Measurements from ENCODE around the gene FKBP14. TPM values are rescaled to one million over a fixed set of nuclear protein-coding genes. Genes with fewer than 3 reads are reported as not detected.

Gene FKBP14
- polyA plus RNA-seq, 1 of the 3 experiments (the other 2 are of a cell fraction): 15.7 TPM

DNA sequence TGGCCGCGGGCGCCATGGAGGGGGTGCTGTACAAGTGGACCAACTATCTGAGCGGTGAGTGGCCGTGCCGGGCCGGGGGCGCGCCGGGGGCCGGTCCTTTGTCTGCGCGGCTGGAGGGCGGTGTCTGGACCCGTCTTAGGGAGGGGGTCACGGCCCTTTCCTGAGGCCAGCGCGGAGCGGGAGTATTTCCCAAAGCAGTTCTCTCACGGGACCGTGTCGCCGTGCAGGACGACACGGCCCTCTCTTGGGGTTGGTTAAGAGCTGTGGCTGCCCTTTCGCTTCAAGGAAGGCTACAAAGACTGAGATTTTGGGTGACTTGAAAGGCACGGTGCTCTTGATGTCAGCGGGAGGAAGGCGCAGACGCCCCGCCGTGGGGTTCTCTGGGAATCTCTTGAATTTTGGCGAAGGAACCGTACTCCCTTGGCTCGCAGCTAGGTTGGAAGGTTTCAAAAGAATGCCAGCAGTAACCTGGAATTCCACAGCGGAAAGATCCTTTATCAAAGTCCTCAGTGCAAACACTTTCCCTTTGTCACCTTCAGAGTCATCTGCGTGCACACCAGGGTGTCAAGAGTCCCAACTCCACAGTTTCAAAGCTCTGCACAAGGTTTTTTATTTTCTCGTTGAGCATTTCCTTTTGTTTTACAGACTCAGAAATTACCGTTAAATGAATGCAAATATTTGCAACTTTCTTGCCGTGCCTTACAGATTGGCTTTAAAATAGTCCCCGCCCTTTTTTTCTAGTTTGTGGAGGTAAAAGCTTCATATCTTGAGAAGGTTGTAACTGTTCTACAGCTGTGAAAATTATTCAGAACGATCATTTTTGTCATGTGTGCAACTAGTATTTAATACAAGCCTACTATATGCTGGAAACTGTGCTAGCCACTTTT lies 2.5 kb upstream of the FKBP14 start:
- H3K36me3 ChIP-seq (replicated peaks in 1 of 2; ENCODE audit: control insufficient read depth in 1 of 2, insufficient read depth in 2 of 2, low read length in 1 of 2): peaks cover 0 to 6% of the 10 kb centered on the region in 2 experiments
- 0 out of 2 replicates have a peak, but pooled peaks have one; percentile 37 for TF ChIP-seq TEAD4 (IDR thresholded peaks at IDR 0.05; ENCODE audit: borderline replicate concordance, insufficient read depth)
- TF ChIP-seq MAX (IDR thresholded peaks at IDR 0.05; ENCODE audit: low read depth): peak; percentile 10; the same call in 1 of the 2 replicates
- no peak for TF ChIP-seq ELF1 (IDR thresholded peaks at IDR 0.05)
- no peak for TF ChIP-seq CTCF (IDR thresholded peaks at IDR 0.05)
- TF ChIP-seq SIN3A (IDR thresholded peaks at IDR 0.05; ENCODE audit: borderline replicate concordance, low read depth, low read length): peak; percentile 75; the same call in 1 of the 2 replicates
- peak; percentile 9 for TF ChIP-seq CHD2 (IDR thresholded peaks at IDR 0.05; ENCODE audit: low read length, partially characterized antibody)
- peak overlapping the region; percentile 79 to 96 for H3K27ac ChIP-seq (ENCODE audit: low read depth in 2 of 2, low read length in 1 of 2)
- WGBS (ENCODE audit: low lambda C conversion rate): under 1% methylated on average over 34 of the region's 42 CpGs
- H3K9me3 ChIP-seq: no peaks in the 10 kb centered on the region
- ChIA-PET CTCF (interaction anchor here (0.6 to 11.9 kb wide), 5 partner anchors 13 to 151 kb away, joined by 3 to 85 read pairs (median 6); no protein-coding TSS in a partner anchor), POLR2A (interaction anchor here (1.0 kb wide), 1 partner anchor 106 kb away, joined by 3 read pairs; the partner anchor contains the start of gene MTURN)
- H3K4me2 ChIP-seq: peak overlapping the region; percentile 86
- no peak for DNase-seq
- peaks cover 80% of the 10 kb centered on the region for H3K79me2 ChIP-seq (ENCODE audit: insufficient read depth)
- H3K9me2 ChIP-seq: no peaks in the 10 kb centered on the region
- peaks cover 10% of the 10 kb centered on the region for H3F3A ChIP-seq (replicated peaks; ENCODE audit: insufficient read depth)
- H3K27me3 ChIP-seq (ENCODE audit: insufficient read depth): no peaks in the 10 kb centered on the region
- peaks cover 19 to 48% of the 10 kb centered on the region in 2 experiments for H3K4me1 ChIP-seq (ENCODE audit: control insufficient read depth in 1 of 2, insufficient read depth in 2 of 2, low read depth in 1 of 2, low read length in 1 of 2)
- peak overlapping the region; percentile 77 for H2AFZ ChIP-seq (ENCODE audit: low read depth)
- H3K9ac ChIP-seq: peak overlapping the region; percentile 75
- peak overlapping the region; percentile 75 to 99 for H3K4me3 ChIP-seq (ENCODE audit: low read depth in 2 of 2, low read length in 1 of 2)
- H4K20me1 ChIP-seq (ENCODE audit: insufficient read depth): peaks cover 40% of the 10 kb centered on the region

- no peaks in the 10 kb centered on the region for H3K9me2 ChIP-seq
- peak within 1 kb of the TSS; percentile 92 for H2AFZ ChIP-seq (ENCODE audit: low read depth)
- CTCF ChIA-PET: interaction anchor here (1.4 to 11.9 kb wide), 5 partner anchors 14 to 150 kb away, joined by 3 to 85 read pairs (median 8); no protein-coding TSS in a partner anchor
- WGBS (ENCODE audit: low lambda C conversion rate): under 1% methylated on average over 47 of the region's 70 CpGs
- H3K36me3 ChIP-seq (replicated peaks in 1 of 2; ENCODE audit: control insufficient read depth in 1 of 2, insufficient read depth in 2 of 2, low read length in 1 of 2): peaks cover 0 to 2% of the 10 kb centered on the region in 2 experiments
- H3K4me3 ChIP-seq (ENCODE audit: low read depth in 2 of 2, low read length in 1 of 2): peak within 1 kb of the TSS; percentile 75 to 99
- H3K4me2 ChIP-seq: peak within 1 kb of the TSS; percentile 86
- no peaks in the 10 kb centered on the region for H3K9me3 ChIP-seq
- DNase-seq: peak; percentile 97
- H3K27ac ChIP-seq (ENCODE audit: low read depth in 2 of 2, low read length in 1 of 2): peak within 1 kb of the TSS; percentile 79 to 96
- H3K4me1 ChIP-seq (ENCODE audit: control insufficient read depth in 1 of 2, insufficient read depth in 2 of 2, low read depth in 1 of 2, low read length in 1 of 2): peaks cover 19 to 48% of the 10 kb centered on the region in 2 experiments
- peaks cover 80% of the 10 kb centered on the region for H3K79me2 ChIP-seq (ENCODE audit: insufficient read depth)
- peaks cover 38% of the 10 kb centered on the region for H4K20me1 ChIP-seq (ENCODE audit: insufficient read depth)
- H3K27me3 ChIP-seq (ENCODE audit: insufficient read depth): no peaks in the 10 kb centered on the region
- H3K9ac ChIP-seq: peak within 1 kb of the TSS; percentile 75
- H3F3A ChIP-seq (replicated peaks; ENCODE audit: insufficient read depth): peaks cover 8% of the 10 kb centered on the region
- POLR2A ChIA-PET: interaction anchor here (1.0 kb wide), 1 partner anchor 106 kb away, joined by 3 read pairs; the partner anchor contains the start of gene MTURN
- TF ChIP-seq GATA2 (CRISPR knock-in tag; IDR thresholded peaks at IDR 0.05) (no peak), TAF1 (IDR thresholded peaks at IDR 0.05; ENCODE audit: borderline replicate concordance, low read depth, low read length) (peak; percentile 84), FOXJ3 (CRISPR knock-in tag; IDR thresholded peaks at IDR 0.05) (0 out of 2 replicates have a peak, but pooled peaks have one; percentile 37), USF2 (IDR thresholded peaks at IDR 0.05; ENCODE audit: borderline replicate concordance, low read depth, low read length) (no peak), EZH2phosphoT487 (IDR thresholded peaks at IDR 0.05; ENCODE audit: borderline replicate concordance, low read depth) (no peak), NFIC (IDR thresholded peaks at IDR 0.05; ENCODE audit: borderline replicate concordance) (0 out of 2 replicates have a peak, but pooled peaks have one; percentile 14), RFX5 (IDR thresholded peaks at IDR 0.05; ENCODE audit: low read length) (peak; percentile 75), EP300 (IDR thresholded peaks at IDR 0.05; ENCODE audit: borderline replicate concordance in 1 of 2, low read depth in 1 of 2, low read length in 1 of 2) (peak; percentile 18 to 42; a peak in 1 of 4 replicates), TCF12 (IDR thresholded peaks at IDR 0.05) (no peak; the same call in 1 of the 2 replicates), MAX (IDR thresholded peaks at IDR 0.05; ENCODE audit: low read depth) (peak; percentile 28; the same call in 1 of the 2 replicates), FOXM1 (IDR thresholded peaks at IDR 0.05; ENCODE audit: low read depth) (no peak), MXI1 (IDR thresholded peaks at IDR 0.05; ENCODE audit: low read depth, low read length) (peak; percentile 62; the same call in 1 of the 2 replicates), ELF1 (IDR thresholded peaks at IDR 0.05) (0 out of 2 replicates have a peak, but pooled peaks have one; percentile 18), GABPA (IDR thresholded peaks at IDR 0.05; ENCODE audit: low read depth) (peak; percentile 53), MEF2A (IDR thresholded peaks at IDR 0.05; ENCODE audit: borderline replicate concordance, low read depth) (no peak)
- TF ChIP-seq, protein P1, sequence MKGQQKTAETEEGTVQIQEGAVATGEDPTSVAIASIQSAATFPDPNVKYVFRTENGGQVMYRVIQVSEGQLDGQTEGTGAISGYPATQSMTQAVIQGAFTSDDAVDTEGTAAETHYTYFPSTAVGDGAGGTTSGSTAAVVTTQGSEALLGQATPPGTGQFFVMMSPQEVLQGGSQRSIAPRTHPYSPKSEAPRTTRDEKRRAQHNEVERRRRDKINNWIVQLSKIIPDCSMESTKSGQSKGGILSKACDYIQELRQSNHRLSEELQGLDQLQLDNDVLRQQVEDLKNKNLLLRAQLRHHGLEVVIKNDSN (IDR thresholded peaks at IDR 0.05; ENCODE audit: borderline replicate concordance, low read depth): no peak
Observed at GRCh38 chr7:30028216-30028748, 1.8 kb upstream of the FKBP14 start, which contains the start of gene PLEKHA8. PLEKHA8 (plus strand) TSS chr7:30028412; CDS start chr7:30028763, 351 bp downstream.

All from SK-N-SH (cell line).